Measurements from ENCODE around the gene LRP1B.

GRCh38 chr2:140630557-140630956 is 1500.3 kb downstream of the LRP1B start:
- TF ChIP-seq CTCF (IDR thresholded peaks at IDR 0.05) (no peak), POLR2A (IDR thresholded peaks at IDR 0.05) (no peak), POLR2AphosphoS5 (IDR thresholded peaks at IDR 0.05) (no peak)
